Tibial nerve (tissue), 4 donors: Measurements from ENCODE around the gene AEN. TPM values are rescaled to one million over a fixed set of nuclear protein-coding genes. Genes with fewer than 3 reads are reported as not detected.

ENCODE experiments used
- DNase-seq, 2 donors: peaks; one replicate each; pipeline ENCODE4 v3.0.0-alpha.2; 2019; ENCODE audit warnings: low spot score in 2 of 2
- H3K27ac ChIP-seq, 4 donors: fragments of 200-600 bp; sonication (generic) in 3 of 4; one replicate each; pipeline ENCODE4 v1.5.1; 2017 to 2019; ENCODE audit warnings: mild to moderate bottlenecking in 1 of 4
- H3K27me3 ChIP-seq, 2 donors: fragments of 200-600 bp; sonication (generic) in 1 of 2; one replicate each; pipeline versions ENCODE4 v1.5.1 to v1.6.0; 2017 to 2019
- H3K36me3 ChIP-seq, 3 donors: fragments of 200-600 bp; sonication (generic); one replicate each; pipeline ENCODE4 v1.5.1; 2018 to 2019
- H3K4me1 ChIP-seq, 4 donors: fragments of 200-600 bp; sonication (generic) in 3 of 4; one replicate each; pipeline ENCODE4 v1.5.1; 2017 to 2019
- H3K4me3 ChIP-seq, 4 donors: fragments of 200-600 bp; sonication (generic) in 3 of 4; one replicate each; pipeline ENCODE4 v1.5.1; 2017 to 2019; ENCODE audit warnings: mild to moderate bottlenecking in 1 of 4, moderate library complexity in 1 of 4
- H3K9me3 ChIP-seq, 4 donors: fragments of 200-600 bp; sonication (generic) in 3 of 4; one replicate each; pipeline ENCODE4 v1.5.1; 2017 to 2019
- CTCF ChIP-seq, 5 experiments: fragments of 200-600 bp in 3 of 5; fragments of 450-650 bp in 2 of 5; sonication (generic) in 3 of 5; IDR thresholded peaks; one replicate each; pipeline ENCODE4 v1.5.1; 2016 to 2019; ENCODE audit warnings: antibody characterized with exemption in 5 of 5, mild to moderate bottlenecking in 3 of 5, moderate library complexity in 2 of 5
- EP300 ChIP-seq, 2 donors: sonication (generic); formaldehyde crosslinking; IDR thresholded peaks; one replicate each; pipeline ENCODE4 v1.6.1; 2017; ENCODE audit warnings: antibody characterized with exemption in 2 of 2, mild to moderate bottlenecking in 1 of 2
- POLR2A ChIP-seq, 2 donors: fragments of 450-650 bp; IDR thresholded peaks; one replicate each; pipeline ENCODE4 v1.6.1; 2017; ENCODE audit warnings: antibody characterized with exemption in 2 of 2, mild to moderate bottlenecking in 2 of 2, moderate library complexity in 2 of 2
- WGBS, 2 donors: methylation state at CpG; one replicate each; pipeline ENCODE4 v1.1.5; 2018; 5-methylcytosine and 5-hydroxymethylcytosine counted together
- total RNA-seq, 4 donors: library from RNA; depleted of rRNA; stranded (reverse); fragments of >200 nt; gene quantifications; one replicate each; pipeline ENCODE4 v1.1.0, GENCODE V29; 2016

Gene AEN
- total RNA-seq, 4 donors from 2014 or later, result 10.1 to 17.8 (median 13.1) TPM

GRCh38 chr15:88649753-88650551 lies 28.8 kb downstream of the AEN start:
- no peak for TF ChIP-seq CTCF (IDR thresholded peaks at IDR 0.05)
- TF ChIP-seq EP300 (IDR thresholded peaks at IDR 0.05), result no peak
- no peak for TF ChIP-seq POLR2A (IDR thresholded peaks at IDR 0.05)
- WGBS, 2 donors, result 64 to 73% methylated on average over 23 of the region's 23 CpGs
- no peak overlapping the region for H3K4me3 ChIP-seq
- peaks cover 3 to 65% (median 41%) of the 10 kb centered on the region in 4 donors for H3K4me1 ChIP-seq
- DNase-seq, result peak in 1 of 2 donors; percentile 4
- H3K9me3 ChIP-seq, result no peaks in the 10 kb centered on the region
- H3K27ac ChIP-seq, result peak overlapping the region; percentile 82 to 97 (median 94)
- H3K36me3 ChIP-seq, result no peaks in the 10 kb centered on the region
- H3K27me3 ChIP-seq, result no peaks in the 10 kb centered on the region

- H3K36me3 ChIP-seq, result no peaks in the 10 kb centered on the region
- peak in 1 of 2 donors; percentile 3 for DNase-seq
- WGBS, 2 donors, result 96 to 99% methylated on average over 12 of the region's 12 CpGs
- H3K27ac ChIP-seq, result peak overlapping the region; percentile 82 to 97 (median 94)
- TF ChIP-seq POLR2A (IDR thresholded peaks at IDR 0.05) (no peak), CTCF (IDR thresholded peaks at IDR 0.05) (no peak), EP300 (IDR thresholded peaks at IDR 0.05) (no peak)
- no peaks in the 10 kb centered on the region for H3K9me3 ChIP-seq
- no peak overlapping the region for H3K4me3 ChIP-seq
- peaks cover 3 to 61% (median 41%) of the 10 kb centered on the region in 4 donors for H3K4me1 ChIP-seq
- no peaks in the 10 kb centered on the region for H3K27me3 ChIP-seq
Measured at GRCh38 chr15:88650556-88650955, 29.4 kb downstream of the AEN start.

GRCh38 chr15:88651136-88651732 lies 30.1 kb downstream of the AEN start:
- no peaks in the 10 kb centered on the region for H3K36me3 ChIP-seq
- no peaks in the 10 kb centered on the region for H3K27me3 ChIP-seq
- peaks cover 3 to 61% (median 40%) of the 10 kb centered on the region in 4 donors for H3K4me1 ChIP-seq
- H3K9me3 ChIP-seq, result no peaks in the 10 kb centered on the region
- no peak for TF ChIP-seq POLR2A (IDR thresholded peaks at IDR 0.05)
- TF ChIP-seq CTCF (IDR thresholded peaks at IDR 0.05), result no peak
- H3K4me3 ChIP-seq, result no peak overlapping the region
- peak overlapping the region; percentile 82 to 97 (median 94) for H3K27ac ChIP-seq
- 79 to 85% methylated on average over 7 of the region's 7 CpGs for WGBS, 2 donors
- DNase-seq, result no peak

GRCh38 chr15:88651971-88652370 lies 30.8 kb downstream of the AEN start:
- no peaks in the 10 kb centered on the region for H3K27me3 ChIP-seq
- H3K4me1 ChIP-seq, result peaks cover 3 to 61% (median 39%) of the 10 kb centered on the region in 4 donors
- WGBS, 2 donors, result 83 to 87% methylated on average over 9 of the region's 9 CpGs
- TF ChIP-seq POLR2A (IDR thresholded peaks at IDR 0.05) (no peak), CTCF (IDR thresholded peaks at IDR 0.05) (no peak), EP300 (IDR thresholded peaks at IDR 0.05) (no peak)
- H3K9me3 ChIP-seq, result no peaks in the 10 kb centered on the region
- H3K36me3 ChIP-seq, result no peaks in the 10 kb centered on the region
- no peak overlapping the region for H3K4me3 ChIP-seq
- H3K27ac ChIP-seq, result peak overlapping the region in 2 of 4 donors; percentile 96 to 97
- DNase-seq, result no peak
